Right cardiac atrium (tissue), 5 donors: ENCODE data around the gene ATXN7L3. TPM values are rescaled to one million over a fixed set of nuclear protein-coding genes. Genes with fewer than 3 reads are reported as not detected.

Experiments
- ATAC-seq, 2 donors: fragments of 200-7000 bp; cut with Tn5 transposase; one replicate each; pipeline versions ENCODE4 v1.8.0 to v1.9.1; 2020; ENCODE audit warnings: moderate library complexity in 2 of 2, mild to moderate bottlenecking in 1 of 2
- DNase-seq, 3 donors: peaks; one replicate each; pipeline ENCODE4 v3.0.0-alpha.2; 2020
- H3K27ac ChIP-seq: one replicate; pipeline ENCODE4 v1.5.1; 2013; ENCODE audit warnings: mild to moderate bottlenecking, low read length, control low read depth, moderate library complexity
- H3K27me3 ChIP-seq: one replicate; pipeline ENCODE4 v1.6.1; 2013; ENCODE audit not compliant: control insufficient read depth, insufficient read depth
- H3K4me1 ChIP-seq: one replicate; pipeline ENCODE4 v1.6.1; 2013; ENCODE audit warnings: low read length; ENCODE audit not compliant: control insufficient read depth, insufficient read depth
- H3K4me3 ChIP-seq: one replicate; pipeline ENCODE4 v1.5.1; 2013; ENCODE audit warnings: low read length, control low read depth
- H3K9me3 ChIP-seq: one replicate; pipeline ENCODE4 v1.6.1; 2013; ENCODE audit warnings: low read length; ENCODE audit not compliant: control insufficient read depth
- WGBS: extraction: QIAGEN DNeasy Blood & Tissue Kit; methylation state at CpG from one replicate; pipeline ENCODE4 v1.1.7; 2013; 5-methylcytosine and 5-hydroxymethylcytosine counted together
- intact Hi-C, 4 donors: fragments of 100-400 bp; cut with DNase I; formaldehyde crosslinking; loops; one replicate each; pipeline versions ENCODE4 v1.11.0 to v1.14.0; 2022 to 2023
- polyA plus RNA-seq: library from polyadenylated mRNA; stranded (reverse); fragments of 200-250 nt; gene quantifications from one replicate; pipeline ENCODE4 v1.2.3, GENCODE V29; 2013
- total RNA-seq, 4 donors: library from RNA; stranded (reverse); fragmentation: NEBNext Ultra II Directional; extraction: Animal tissue kit (Norgen Biotek cat#: 25700); gene quantifications; one replicate each; pipeline ENCODE4 v1.2.1, GENCODE V29; 2021
- donor health status: healthy with polysubstance abuse.
- donor health status: DM: no; HTN: yes; CAD: no.
- donor health status: DM: no; HTN: no; CAD: no.
- donor health status: DM: no; HTN: yes; CAD: no; lungs with severe emphysema.
- donor health status: DM: yes; HTN: yes; CAD: no.

ATXN7L3 gene
- total and polyA plus RNA-seq, 5 donors, result 31.0 to 52.7 (median 40.6) TPM

DNA sequence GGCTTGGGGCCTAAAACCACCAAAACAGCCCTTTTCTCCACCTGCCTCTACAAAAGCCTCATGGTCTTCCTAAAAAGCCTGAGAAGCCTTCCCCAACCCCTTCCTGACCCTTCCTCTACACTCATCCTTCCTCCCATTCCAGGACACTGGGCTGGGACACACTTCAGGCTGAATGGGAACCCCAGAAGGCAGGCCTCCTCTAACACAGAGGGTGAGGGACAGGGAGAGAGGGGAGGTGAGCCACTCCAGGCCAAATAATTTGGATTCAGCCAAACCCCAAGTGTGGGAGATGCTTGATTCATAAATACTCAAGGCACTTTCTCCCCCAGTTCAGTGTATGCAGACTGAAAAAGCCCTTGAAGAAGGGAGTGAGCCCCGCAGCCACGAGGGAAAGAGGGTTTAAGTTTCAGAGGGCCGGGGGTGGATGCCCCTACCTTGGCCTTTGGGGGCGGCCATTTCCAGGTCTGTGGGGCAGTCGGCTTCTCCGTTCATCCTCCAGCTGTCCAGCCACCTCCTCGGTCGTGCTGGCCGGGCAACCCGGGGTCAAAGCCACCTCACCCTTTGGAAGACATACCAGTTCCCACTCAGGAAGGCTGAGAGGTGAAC is 18.2 kb upstream of the ATXN7L3 start:
- 7% methylated on average over 10 of the region's 10 CpGs for WGBS
- peak overlapping the region; percentile 98 for H3K4me3 ChIP-seq
- DNase-seq, result no peak
- no peak for ATAC-seq
- intact Hi-C loops, result loop anchor here in 1 of 4 donors (10.0 kb wide), 1 partner anchor 297 kb away; no protein-coding TSS in a partner anchor
- peak overlapping the region; percentile 60 for H3K27ac ChIP-seq
- no peaks in the 10 kb centered on the region for H3K27me3 ChIP-seq
- H3K9me3 ChIP-seq, result no peaks in the 10 kb centered on the region
- peaks cover 10% of the 10 kb centered on the region for H3K4me1 ChIP-seq

DNA sequence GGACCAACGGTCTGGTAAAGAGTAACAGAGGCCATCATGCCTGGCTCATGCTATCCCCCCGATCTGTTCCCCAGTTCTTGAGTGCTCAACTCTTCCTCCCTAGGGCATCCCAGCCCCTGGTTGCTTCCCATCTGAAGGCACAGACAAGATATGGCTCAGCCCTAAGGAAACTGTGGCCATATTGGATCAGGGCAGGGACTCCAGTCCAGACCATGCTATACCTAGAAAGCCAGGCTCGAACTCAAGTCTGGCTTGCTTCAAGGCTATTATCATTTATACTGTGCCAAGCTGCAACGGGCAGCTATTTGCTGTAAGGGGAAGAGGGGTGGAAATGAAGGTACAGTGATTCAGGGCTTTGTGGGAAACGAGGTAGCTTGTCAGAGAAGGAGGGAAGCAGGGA is 17.0 kb upstream of the ATXN7L3 start:
- DNase-seq, result peak in 1 of 3 donors; percentile 2
- Histone ChIP-seq H3K4me3 (no peak overlapping the region), H3K9me3 (no peaks in the 10 kb centered on the region), H3K27ac (no peak overlapping the region), H3K4me1 (peaks cover 9% of the 10 kb centered on the region), H3K27me3 (no peaks in the 10 kb centered on the region)
- ATAC-seq, result no peak
- intact Hi-C loops, result loop anchor here in 1 of 4 donors (10.0 kb wide), 1 partner anchor 298 kb away; no protein-coding TSS in a partner anchor
- WGBS, result 65% methylated on average over 5 of the region's 5 CpGs

DNA sequence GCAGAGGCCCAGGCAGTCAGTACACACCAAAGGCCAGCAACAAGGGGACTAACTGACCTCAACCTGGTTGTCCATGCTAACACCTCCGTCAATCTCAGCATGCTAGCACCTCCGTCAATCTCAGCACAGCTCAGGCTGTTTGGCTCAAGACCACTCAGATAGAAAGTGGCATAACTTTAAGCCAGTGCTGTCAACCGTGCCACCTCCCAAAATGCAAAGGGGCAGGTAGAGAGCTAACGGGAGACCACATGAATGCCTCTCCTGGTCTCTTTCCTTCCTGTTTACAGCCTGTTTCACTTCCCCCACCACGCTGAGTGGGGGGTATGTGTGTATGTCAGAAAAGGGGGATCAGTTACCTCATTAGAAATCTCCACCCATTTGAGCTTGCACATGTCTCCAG is 16.5 kb upstream of the ATXN7L3 start:
- intact Hi-C loops, result loop anchor here in 1 of 4 donors (10.0 kb wide), 1 partner anchor 299 kb away; no protein-coding TSS in a partner anchor
- no peaks in the 10 kb centered on the region for H3K9me3 ChIP-seq
- DNase-seq, result no peak
- H3K27me3 ChIP-seq, result no peaks in the 10 kb centered on the region
- WGBS, result 59% methylated on average over 5 of the region's 5 CpGs
- peaks cover 9% of the 10 kb centered on the region for H3K4me1 ChIP-seq
- no peak for ATAC-seq
- H3K4me3 ChIP-seq, result no peak overlapping the region
- H3K27ac ChIP-seq, result no peak overlapping the region

DNA sequence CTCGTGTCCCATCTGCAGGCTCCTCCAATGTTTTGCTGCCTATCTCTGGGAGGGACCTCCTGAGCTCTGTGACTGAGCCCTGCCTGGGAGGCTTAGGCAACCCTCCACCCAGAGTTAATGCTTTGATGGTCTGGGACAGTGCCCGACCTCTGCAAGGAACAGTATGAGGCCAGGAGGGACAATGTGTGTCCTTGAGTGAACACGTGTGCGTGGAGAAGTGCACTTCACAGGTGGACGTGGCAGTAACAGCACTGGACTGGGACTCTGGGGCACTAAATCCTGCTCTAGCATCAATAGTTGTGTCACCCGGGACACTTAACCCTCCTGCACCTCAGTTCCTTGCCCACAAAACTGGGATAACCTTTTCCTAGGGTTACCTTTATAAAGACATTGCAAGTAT is 15.2 kb upstream of the ATXN7L3 start:
- Histone ChIP-seq H3K27me3 (no peaks in the 10 kb centered on the region), H3K9me3 (no peaks in the 10 kb centered on the region), H3K4me3 (no peak overlapping the region), H3K4me1 (peaks cover 9% of the 10 kb centered on the region), H3K27ac (no peak overlapping the region)
- WGBS, result 85% methylated on average over 6 of the region's 6 CpGs
- intact Hi-C loops, result loop anchor here in 3 of 4 donors (5.0 to 10.0 kb wide), 3 partner anchors 112 to 300 kb away; no protein-coding TSS in a partner anchor
- DNase-seq (no peak), ATAC-seq (no peak)

DNA sequence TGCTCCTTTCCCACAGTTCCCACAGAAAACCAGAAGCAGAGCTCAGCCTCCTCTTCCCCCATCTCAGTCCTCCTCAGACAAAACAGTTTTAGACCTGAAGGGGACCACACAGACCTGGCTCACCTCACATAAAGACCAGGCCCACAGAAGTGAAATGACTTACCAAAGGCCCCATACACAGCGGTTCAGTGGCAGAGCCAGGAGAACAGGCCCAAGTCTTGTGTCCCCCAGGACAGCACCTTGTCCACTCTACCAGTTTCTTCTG is 14.5 kb upstream of the ATXN7L3 start:
- no peak overlapping the region for H3K4me3 ChIP-seq
- 95% methylated on average over 1 of the region's 1 CpG for WGBS
- no peak overlapping the region for H3K27ac ChIP-seq
- no peak for ATAC-seq
- peaks cover 9% of the 10 kb centered on the region for H3K4me1 ChIP-seq
- H3K9me3 ChIP-seq, result no peaks in the 10 kb centered on the region
- intact Hi-C loops, result loop anchor here in 3 of 4 donors (5.0 to 10.0 kb wide), 3 partner anchors 113 to 301 kb away; no protein-coding TSS in a partner anchor
- H3K27me3 ChIP-seq, result no peaks in the 10 kb centered on the region
- no peak for DNase-seq

DNA sequence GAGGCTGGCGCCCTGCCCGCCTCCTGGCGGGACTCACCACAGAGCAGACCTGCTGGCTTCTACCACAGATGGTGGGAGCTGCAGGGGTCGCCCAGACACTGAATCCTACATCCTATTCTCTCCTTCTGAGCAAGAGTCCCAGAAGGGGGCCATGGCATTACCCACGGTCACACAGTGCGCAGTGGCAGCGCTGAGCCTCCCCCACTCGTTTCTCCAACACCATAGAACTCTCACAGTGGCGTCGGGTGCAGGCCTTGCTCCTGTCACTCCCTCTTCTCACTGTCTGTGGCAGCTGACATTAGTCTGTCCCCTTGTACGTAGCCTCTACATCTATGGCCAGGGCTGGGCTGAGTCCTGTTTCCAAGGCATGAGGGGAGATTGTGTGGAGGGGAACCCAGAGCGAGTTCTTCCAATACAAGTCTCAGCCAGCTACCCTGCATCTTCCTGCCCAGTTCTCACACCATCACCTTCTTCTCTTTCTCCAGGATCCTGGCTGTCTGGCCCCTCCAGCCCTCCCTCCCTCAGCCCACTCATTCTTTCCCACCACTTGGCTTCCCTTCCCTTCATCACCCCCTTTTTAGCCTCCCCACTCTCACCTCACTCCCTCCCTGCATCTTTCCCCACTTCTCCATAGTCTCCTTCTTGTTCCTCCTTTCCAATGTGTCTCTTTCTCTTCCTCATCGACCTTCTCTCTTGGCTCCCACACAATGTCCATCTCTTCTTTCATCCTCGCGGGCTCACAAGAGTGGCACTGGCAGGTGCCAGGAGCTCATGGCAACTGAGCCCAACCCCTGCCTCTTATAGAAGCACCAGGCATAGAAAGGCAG is 13.9 kb upstream of the ATXN7L3 start:
- ATAC-seq (no peak), DNase-seq (peak in 1 of 3 donors; percentile 68)
- Histone ChIP-seq H3K9me3 (no peaks in the 10 kb centered on the region), H3K4me1 (peaks cover 9% of the 10 kb centered on the region), H3K27ac (no peak overlapping the region), H3K27me3 (no peaks in the 10 kb centered on the region), H3K4me3 (no peak overlapping the region)
- 87% methylated on average over 15 of the region's 15 CpGs for whole genome bisulfite sequencing
- intact Hi-C loops, result loop anchor here in 3 of 4 donors (5.0 to 10.0 kb wide), 3 partner anchors 114 to 301 kb away; no protein-coding TSS in a partner anchor

DNA sequence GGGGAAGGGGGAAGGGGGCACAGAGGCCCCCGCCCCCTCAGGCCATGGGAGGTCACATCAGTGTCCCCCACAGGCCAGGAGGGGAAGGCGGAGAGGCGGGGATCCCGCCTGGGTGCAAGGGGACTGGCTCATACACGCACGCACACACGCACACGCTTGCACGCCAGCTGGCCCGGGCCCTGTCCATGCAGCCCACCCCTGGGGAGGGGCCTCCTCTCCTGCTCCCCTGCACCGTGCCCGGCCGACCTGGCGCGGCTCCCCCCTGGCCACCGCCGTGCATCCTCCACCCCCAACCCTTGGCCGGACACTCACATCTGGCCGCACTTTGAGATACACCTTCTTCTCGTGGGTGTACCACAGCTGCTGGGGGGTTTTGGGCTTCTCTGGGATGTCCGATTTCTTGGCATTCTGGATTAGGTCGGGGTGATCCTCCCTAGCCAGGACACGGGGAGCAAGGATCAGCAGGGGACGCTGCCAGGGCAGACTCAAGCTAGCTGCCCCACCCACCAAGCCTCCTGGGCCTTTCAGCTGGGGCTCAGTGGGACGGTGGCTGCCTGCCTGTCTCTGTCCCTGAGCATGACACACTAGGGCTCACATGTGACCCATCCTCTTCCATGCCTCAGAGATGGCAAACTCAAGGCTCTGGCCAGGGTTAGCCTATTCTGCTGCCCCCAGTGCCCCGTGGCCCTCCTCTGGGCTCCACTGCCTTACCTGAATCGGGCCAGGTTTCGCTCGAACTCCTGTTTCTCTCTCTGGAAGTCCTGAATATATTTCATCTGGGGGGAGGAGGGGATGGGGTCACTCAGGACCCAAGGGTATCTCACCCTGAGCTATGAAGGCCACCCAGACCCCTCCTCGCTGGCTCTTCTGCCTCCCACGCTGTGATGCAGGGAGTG is 13.1 kb upstream of the ATXN7L3 start:
- H3K27ac ChIP-seq, result no peak overlapping the region
- intact Hi-C loops, result loop anchor here in 3 of 4 donors (5.0 to 10.0 kb wide), 3 partner anchors 115 to 302 kb away; no protein-coding TSS in a partner anchor

DNA sequence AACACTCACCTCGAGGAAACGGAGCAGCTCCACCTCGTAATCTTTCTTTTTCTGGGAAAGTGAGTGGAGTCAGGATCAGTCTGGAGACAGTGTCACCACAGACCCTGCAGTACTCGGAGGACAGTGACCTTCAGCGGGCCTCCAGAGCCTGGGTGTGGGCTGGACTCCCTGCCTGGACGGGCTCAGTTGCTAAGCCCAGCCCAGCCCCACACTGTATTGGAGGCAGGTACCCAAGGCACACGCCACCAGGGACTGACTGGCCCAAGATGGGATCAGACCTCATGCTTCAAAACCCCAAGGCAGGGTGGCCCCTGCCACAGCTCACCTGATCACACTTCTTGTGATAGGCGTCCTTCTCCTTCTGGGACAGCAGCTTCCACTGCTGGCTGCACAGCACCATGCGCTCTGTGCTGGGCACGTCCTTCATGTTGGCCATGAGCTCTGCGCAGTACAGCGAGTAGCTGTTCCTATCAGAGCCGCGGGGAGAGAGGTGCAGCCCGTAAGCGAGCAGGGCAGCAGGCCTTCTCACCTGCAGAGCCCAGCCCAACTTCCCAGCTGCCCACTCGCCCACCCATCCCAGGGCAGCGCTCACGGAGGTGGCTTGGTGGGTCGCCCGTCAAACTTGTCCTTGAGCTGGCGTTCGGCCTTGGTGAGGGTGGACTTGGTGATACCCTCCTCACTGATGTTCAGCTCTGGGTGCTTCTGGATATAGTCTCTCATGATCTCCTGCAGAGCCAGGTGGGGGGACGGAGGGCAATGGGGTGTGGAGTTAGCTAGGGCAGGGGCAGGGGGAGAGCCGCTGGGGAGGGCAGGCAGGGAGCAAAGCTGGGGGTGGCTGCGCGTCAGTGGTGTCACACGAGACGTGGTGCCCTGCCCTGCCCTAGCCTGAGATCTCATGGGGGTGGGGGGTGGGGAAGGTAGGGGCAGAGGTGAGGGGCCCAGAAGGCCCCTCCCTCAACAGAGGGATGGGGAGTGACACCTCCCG is 11.9 kb upstream of the ATXN7L3 start:
- 89% methylated on average over 30 of the region's 30 CpGs for WGBS
- H3K4me3 ChIP-seq, result no peak overlapping the region
- H3K27ac ChIP-seq, result no peak overlapping the region

More for the DNA sequence above, 13.1 kb upstream of the ATXN7L3 start:
- WGBS, result 65% methylated on average over 31 of the region's 31 CpGs
- Histone ChIP-seq H3K9me3 (no peaks in the 10 kb centered on the region), H3K4me3 (no peak overlapping the region), H3K27me3 (no peaks in the 10 kb centered on the region), H3K4me1 (peaks cover 5% of the 10 kb centered on the region)
- ATAC-seq, result peak in 1 of 2 donors; percentile 3
- peak in 1 of 3 donors; percentile 57 for DNase-seq

DNA sequence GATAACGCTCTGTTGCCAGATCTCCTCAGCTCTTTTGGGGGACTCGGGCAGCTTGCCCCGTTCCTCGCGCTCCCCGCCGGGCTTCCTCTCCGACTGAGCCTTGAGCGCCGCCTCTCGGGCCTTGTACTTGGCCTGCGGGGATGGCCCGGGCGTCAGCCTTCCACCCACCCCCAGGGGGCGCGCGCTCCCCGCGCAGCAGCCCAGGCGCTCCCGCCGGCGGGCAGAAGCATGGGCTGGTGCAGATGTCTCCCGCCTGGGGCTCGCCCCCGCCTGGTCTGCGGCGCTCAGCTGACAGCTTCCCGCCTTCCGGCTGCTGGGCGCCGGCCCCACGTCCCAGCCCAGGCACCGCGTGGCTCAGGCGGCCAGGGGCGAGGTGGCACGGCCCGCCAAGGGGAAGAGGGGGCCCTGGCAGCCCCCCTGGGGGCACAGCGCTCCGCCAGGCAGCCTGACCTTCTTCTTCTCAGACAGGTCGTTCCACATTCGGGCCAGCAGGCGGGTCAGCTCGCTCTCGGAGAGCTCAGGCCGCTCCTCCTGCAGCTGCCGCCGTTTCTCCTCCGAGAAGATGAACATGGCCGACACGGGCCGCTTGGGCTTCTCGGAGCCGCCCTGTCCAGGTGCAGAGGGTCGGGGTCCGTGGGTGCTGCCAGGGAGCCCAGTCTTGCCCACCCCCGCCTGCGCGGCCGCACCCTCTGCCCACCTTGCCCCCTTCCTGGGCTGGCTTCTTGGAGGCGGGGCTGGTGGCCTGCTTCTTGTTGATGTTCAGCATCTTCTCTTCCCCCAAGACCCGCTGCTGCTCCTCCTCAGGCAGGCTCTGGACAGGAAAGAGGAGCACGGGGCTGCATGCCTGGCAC is 10.9 kb upstream of the ATXN7L3 start:
- no peak overlapping the region for H3K27ac ChIP-seq
- WGBS, result 29% methylated on average over 64 of the region's 64 CpGs

More for the DNA sequence above, 11.9 kb upstream of the ATXN7L3 start:
- ATAC-seq (no peak), DNase-seq (peak in 2 of 3 donors; percentile 45 to 59)
- Histone ChIP-seq H3K27me3 (no peaks in the 10 kb centered on the region), H3K9me3 (no peaks in the 10 kb centered on the region), H3K4me1 (no peaks in the 10 kb centered on the region)
- intact Hi-C loops, result loop anchor here in 3 of 4 donors (2.0 to 10.0 kb wide), 4 partner anchors 113 to 303 kb away; partner anchors contain the start of gene SLC25A39 (in 1 of the 3)

More for the DNA sequence above, 10.9 kb upstream of the ATXN7L3 start:
- no peaks in the 10 kb centered on the region for H3K4me1 ChIP-seq
- ATAC-seq, result peak; percentile 87 to 93
- H3K4me3 ChIP-seq, result no peak overlapping the region
- DNase-seq, result peak; percentile 88 to 96 (median 95)
- intact Hi-C loops, result loop anchor here in 3 of 4 donors (2.0 to 10.0 kb wide), 4 partner anchors 114 to 304 kb away; partner anchors contain the start of gene SLC25A39 (in 1 of the 3)
- H3K9me3 ChIP-seq, result no peaks in the 10 kb centered on the region
- H3K27me3 ChIP-seq, result no peaks in the 10 kb centered on the region
